SK-N-SH (cell line): ENCODE measurements around the gene RUNDC3A.

Experiments
- MAX ChIP-seq: IDR thresholded peaks from 2 replicates; pipeline ENCODE4 v1.4.0; 2012; ENCODE audit warnings: low read depth
- SMC3 ChIP-seq: IDR thresholded peaks from 2 replicates; pipeline ENCODE4 v1.6.1; 2012; ENCODE audit warnings: low read depth, low read length, improper control_type of control experiment
- TEAD4 ChIP-seq: IDR thresholded peaks from 2 replicates; pipeline ENCODE4 v1.4.0; 2012; ENCODE audit warnings: mild to moderate bottlenecking, borderline replicate concordance; ENCODE audit not compliant: insufficient read depth
- TF ChIP-seq, protein P1 (sequence below): fragments of 200-600 bp; sonication (generic); IDR thresholded peaks from 2 replicates; pipeline ENCODE4 v1.6.1; 2017; ENCODE audit warnings: antibody characterized with exemption, mild to moderate bottlenecking, moderate library complexity

DNA sequence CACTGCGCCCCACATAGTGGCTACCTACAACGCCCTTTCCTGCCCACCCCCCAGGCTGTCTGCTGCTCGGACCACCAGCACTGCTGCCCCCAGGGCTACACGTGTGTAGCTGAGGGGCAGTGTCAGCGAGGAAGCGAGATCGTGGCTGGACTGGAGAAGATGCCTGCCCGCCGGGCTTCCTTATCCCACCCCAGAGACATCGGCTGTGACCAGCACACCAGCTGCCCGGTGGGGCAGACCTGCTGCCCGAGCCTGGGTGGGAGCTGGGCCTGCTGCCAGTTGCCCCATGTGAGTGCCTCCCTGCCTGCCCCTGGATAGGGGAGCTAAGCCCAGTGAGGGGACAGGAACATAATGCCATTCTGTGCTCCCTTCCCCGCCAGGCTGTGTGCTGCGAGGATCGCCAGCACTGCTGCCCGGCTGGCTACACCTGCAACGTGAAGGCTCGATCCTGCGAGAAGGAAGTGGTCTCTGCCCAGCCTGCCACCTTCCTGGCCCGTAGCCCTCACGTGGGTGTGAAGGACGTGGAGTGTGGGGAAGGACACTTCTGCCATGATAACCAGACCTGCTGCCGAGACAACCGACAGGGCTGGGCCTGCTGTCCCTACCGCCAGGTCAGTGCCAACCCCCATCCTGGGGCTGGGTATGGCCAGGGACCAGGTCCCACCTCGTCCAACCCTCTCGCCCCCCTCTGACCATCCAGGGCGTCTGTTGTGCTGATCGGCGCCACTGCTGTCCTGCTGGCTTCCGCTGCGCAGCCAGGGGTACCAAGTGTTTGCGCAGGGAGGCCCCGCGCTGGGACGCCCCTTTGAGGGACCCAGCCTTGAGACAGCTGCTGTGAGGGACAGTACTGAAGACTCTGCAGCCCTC is 43.8 kb downstream of the RUNDC3A start:
- TF ChIP-seq SMC3, result no peak
- TF ChIP-seq, protein P1, sequence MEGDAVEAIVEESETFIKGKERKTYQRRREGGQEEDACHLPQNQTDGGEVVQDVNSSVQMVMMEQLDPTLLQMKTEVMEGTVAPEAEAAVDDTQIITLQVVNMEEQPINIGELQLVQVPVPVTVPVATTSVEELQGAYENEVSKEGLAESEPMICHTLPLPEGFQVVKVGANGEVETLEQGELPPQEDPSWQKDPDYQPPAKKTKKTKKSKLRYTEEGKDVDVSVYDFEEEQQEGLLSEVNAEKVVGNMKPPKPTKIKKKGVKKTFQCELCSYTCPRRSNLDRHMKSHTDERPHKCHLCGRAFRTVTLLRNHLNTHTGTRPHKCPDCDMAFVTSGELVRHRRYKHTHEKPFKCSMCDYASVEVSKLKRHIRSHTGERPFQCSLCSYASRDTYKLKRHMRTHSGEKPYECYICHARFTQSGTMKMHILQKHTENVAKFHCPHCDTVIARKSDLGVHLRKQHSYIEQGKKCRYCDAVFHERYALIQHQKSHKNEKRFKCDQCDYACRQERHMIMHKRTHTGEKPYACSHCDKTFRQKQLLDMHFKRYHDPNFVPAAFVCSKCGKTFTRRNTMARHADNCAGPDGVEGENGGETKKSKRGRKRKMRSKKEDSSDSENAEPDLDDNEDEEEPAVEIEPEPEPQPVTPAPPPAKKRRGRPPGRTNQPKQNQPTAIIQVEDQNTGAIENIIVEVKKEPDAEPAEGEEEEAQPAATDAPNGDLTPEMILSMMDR, result no peak
- no peak for TF ChIP-seq TEAD4
- TF ChIP-seq MAX, result no peak
